ENCODE results near the gene ABHD12. TPM values are rescaled to one million over a fixed set of nuclear protein-coding genes. Genes with fewer than 3 reads are reported as not detected.
"Not testable (repeated sequence)": the region's sequence is repeated elsewhere in the genome, so short reads cannot be mapped to it uniquely, and the experiment has no call there.

ABHD12 gene
- total and polyA plus RNA-seq, 2 donors (not counting 1 experiment from before 2014, with no cell fraction given): 9.6 to 28.3 TPM

GRCh38 chr20:25312716-25313115 is 77.9 kb downstream of the ABHD12 start:
- H2AFZ ChIP-seq (ENCODE audit: insufficient read depth, low read depth, low read length, poor library complexity, severe bottlenecking); H3K4me2 ChIP-seq (replicated peaks; ENCODE audit: low read depth, low read length, poor library complexity, severe bottlenecking); H4K20me1 ChIP-seq (ENCODE audit: control insufficient read depth, insufficient read depth, low read length, poor library complexity, severe bottlenecking); ATAC-seq (ENCODE audit: low read depth); H3K36me3 ChIP-seq (replicated peaks in 1 of 2; ENCODE audit: control extremely low read depth in 1 of 2, control insufficient read depth in 1 of 2, extremely low read depth in 1 of 2, insufficient read depth in 2 of 2, low read length in 1 of 2); CTCF ChIA-PET; H3K9me3 Mint-ChIP-seq (ENCODE audit: insufficient read depth); H3K9me3 ChIP-seq (ENCODE audit: control extremely low read depth in 1 of 3, control insufficient read depth in 2 of 3, insufficient read depth in 1 of 3, low read length in 2 of 3); H3K27ac Mint-ChIP-seq; H3K9ac ChIP-seq (ENCODE audit: low read length); H3K27ac ChIP-seq (ENCODE audit: low read length in 2 of 2); H3K27me3 ChIP-seq (replicated peaks in 1 of 4; ENCODE audit: control extremely low read depth in 1 of 4, control insufficient read depth in 3 of 4, insufficient read depth in 4 of 4, low read length in 3 of 4); H3K4me3 ChIP-seq (ENCODE audit: control extremely low read depth in 1 of 5, extremely low read depth in 1 of 5, insufficient read depth in 1 of 5, low read depth in 2 of 5, low read length in 4 of 5); DNase-seq; H3K79me2 ChIP-seq (ENCODE audit: control insufficient read depth, insufficient read depth, low read length); H3K4me3 Mint-ChIP-seq; POLR2A ChIA-PET; H3K27me3 Mint-ChIP-seq: not testable (repeated sequence)
- peaks cover 10 to 24% of the 10 kb centered on the region in 2 donors for H3K4me1 ChIP-seq (ENCODE audit: control insufficient read depth in 2 of 2, insufficient read depth in 2 of 2, low read length in 2 of 2)
- intact Hi-C loops (cut with micrococcal nuclease): loop anchor here (5.0 to 10.0 kb wide), 2 partner anchors 312 to 385 kb away; partner anchors contain the start of genes NANP and ZNF337
- 80% methylated on average over 5 of the region's 33 CpGs for WGBS (ENCODE audit: insufficient coverage)
- H3K4me1 Mint-ChIP-seq: peaks cover 33% of the 10 kb centered on the region

- peak overlapping the region; percentile 32 for H3K9ac ChIP-seq (ENCODE audit: low read length)
- TF ChIP-seq EZH2 (IDR thresholded peaks at IDR 0.05; ENCODE audit: borderline replicate concordance, insufficient read depth, low read depth, low read length, poor library complexity, severe bottlenecking): no peak
- TF ChIP-seq, protein P1, sequence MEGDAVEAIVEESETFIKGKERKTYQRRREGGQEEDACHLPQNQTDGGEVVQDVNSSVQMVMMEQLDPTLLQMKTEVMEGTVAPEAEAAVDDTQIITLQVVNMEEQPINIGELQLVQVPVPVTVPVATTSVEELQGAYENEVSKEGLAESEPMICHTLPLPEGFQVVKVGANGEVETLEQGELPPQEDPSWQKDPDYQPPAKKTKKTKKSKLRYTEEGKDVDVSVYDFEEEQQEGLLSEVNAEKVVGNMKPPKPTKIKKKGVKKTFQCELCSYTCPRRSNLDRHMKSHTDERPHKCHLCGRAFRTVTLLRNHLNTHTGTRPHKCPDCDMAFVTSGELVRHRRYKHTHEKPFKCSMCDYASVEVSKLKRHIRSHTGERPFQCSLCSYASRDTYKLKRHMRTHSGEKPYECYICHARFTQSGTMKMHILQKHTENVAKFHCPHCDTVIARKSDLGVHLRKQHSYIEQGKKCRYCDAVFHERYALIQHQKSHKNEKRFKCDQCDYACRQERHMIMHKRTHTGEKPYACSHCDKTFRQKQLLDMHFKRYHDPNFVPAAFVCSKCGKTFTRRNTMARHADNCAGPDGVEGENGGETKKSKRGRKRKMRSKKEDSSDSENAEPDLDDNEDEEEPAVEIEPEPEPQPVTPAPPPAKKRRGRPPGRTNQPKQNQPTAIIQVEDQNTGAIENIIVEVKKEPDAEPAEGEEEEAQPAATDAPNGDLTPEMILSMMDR (IDR thresholded peaks at IDR 0.05): no peak
- ATAC-seq (ENCODE audit: low read depth): no peak
Observed at GRCh38 chr20:25310921-25311728, 79.5 kb downstream of the ABHD12 start.

More at GRCh38 chr20:25310921-25311728, 79.5 kb downstream of the ABHD12 start:
- Histone ChIP-seq H3K79me2 (ENCODE audit: control insufficient read depth, insufficient read depth, low read length) (no peaks in the 10 kb centered on the region), H4K20me1 (ENCODE audit: control insufficient read depth, insufficient read depth, low read length, poor library complexity, severe bottlenecking) (no peaks in the 10 kb centered on the region), H3K27me3 (replicated peaks in 1 of 4; ENCODE audit: control extremely low read depth in 1 of 4, control insufficient read depth in 3 of 4, insufficient read depth in 4 of 4, low read length in 3 of 4) (no peaks in the 10 kb centered on the region), H3K4me3 (ENCODE audit: control extremely low read depth in 1 of 5, extremely low read depth in 1 of 5, insufficient read depth in 1 of 5, low read depth in 2 of 5, low read length in 4 of 5) (peak overlapping the region in 3 of 5 experiments; percentile 4 to 16 (median 4)), H3K27ac (ENCODE audit: low read length in 2 of 2) (peak overlapping the region in 1 of 2 donors; percentile 16), H3K4me1 (ENCODE audit: control insufficient read depth in 2 of 2, insufficient read depth in 2 of 2, low read length in 2 of 2) (peaks cover 10 to 19% of the 10 kb centered on the region in 2 donors), H3K36me3 (replicated peaks in 1 of 2; ENCODE audit: control extremely low read depth in 1 of 2, control insufficient read depth in 1 of 2, extremely low read depth in 1 of 2, insufficient read depth in 2 of 2, low read length in 1 of 2) (peaks cover 0 to 2% of the 10 kb centered on the region in 2 experiments), H2AFZ (ENCODE audit: insufficient read depth, low read depth, low read length, poor library complexity, severe bottlenecking) (peak overlapping the region; percentile 64), H3K4me2 (replicated peaks; ENCODE audit: low read depth, low read length, poor library complexity, severe bottlenecking) (peak overlapping the region; percentile 55), H3K9me3 (ENCODE audit: control extremely low read depth in 1 of 3, control insufficient read depth in 2 of 3, insufficient read depth in 1 of 3, low read length in 2 of 3) (peaks cover 0 to 2% (median 0%) of the 10 kb centered on the region in 3 donors)
- Mint-ChIP-seq H3K27ac (peak overlapping the region; percentile 82), H3K4me3 (peak overlapping the region; percentile 70), H3K9me3 (ENCODE audit: insufficient read depth) (no peaks in the 10 kb centered on the region), H3K4me1 (peaks cover 24% of the 10 kb centered on the region), H3K27me3 (no peaks in the 10 kb centered on the region)
- 76% methylated on average over 5 of the region's 6 CpGs for WGBS (ENCODE audit: insufficient coverage)
- ChIA-PET CTCF (interaction anchor here (1.4 to 1.6 kb wide), 3 partner anchors 63 to 88 kb away, joined by 4 to 9 read pairs (median 4); partner anchors contain the start of gene PYGB), POLR2A (no interaction called here)
- no peak for DNase-seq
- intact Hi-C loops (cut with micrococcal nuclease): loop anchor here (1.0 to 10.0 kb wide), 4 partner anchors 79 to 386 kb away; partner anchors contain the start of genes ABHD12, NANP and ZNF337
